Nephron progenitor cell (in vitro differentiated cells): ENCODE measurements around the gene KCNAB2.

Experiments used
- DNase-seq: peaks from one replicate; pipeline ENCODE4 v3.0.0; 2021
- H3K27ac Mint-ChIP-seq: 2 replicates; pipeline ENCODE4 v1.8.0; 2021; ENCODE audit warnings: mild to moderate bottlenecking, moderate library complexity, mixed read lengths
- H3K27me3 Mint-ChIP-seq: 2 replicates; pipeline ENCODE4 v1.8.0; 2021; ENCODE audit warnings: mild to moderate bottlenecking, low read depth, mixed read lengths; ENCODE audit not compliant: poor library complexity
- H3K36me3 Mint-ChIP-seq: 2 replicates; pipeline ENCODE4 v1.8.0; 2021; ENCODE audit warnings: low read depth, mixed read lengths
- H3K4me1 Mint-ChIP-seq: 2 replicates; pipeline ENCODE4 v1.8.0; 2021; ENCODE audit warnings: mixed read lengths
- H3K4me3 Mint-ChIP-seq: 2 replicates; pipeline ENCODE4 v1.8.0; 2021; ENCODE audit warnings: mild to moderate bottlenecking, moderate library complexity, mixed read lengths
- H3K9me3 Mint-ChIP-seq: 2 replicates; pipeline ENCODE4 v1.8.0; 2021; ENCODE audit warnings: mild to moderate bottlenecking, moderate library complexity, mixed read lengths
- CTCF ChIP-seq: fragments of 200-600 bp; sonication (generic); IDR thresholded peaks from 2 replicates; pipeline ENCODE4 v1.5.0; 2021; ENCODE audit warnings: antibody characterized with exemption

KCNAB2 gene

GRCh38 chr1:6144647-6145395 is 99.1 kb downstream of the KCNAB2 start:
- H3K27me3 Mint-ChIP-seq, result peaks cover 32% of the 10 kb centered on the region
- peaks cover 30% of the 10 kb centered on the region for H3K4me1 Mint-ChIP-seq
- H3K27ac Mint-ChIP-seq, result peak overlapping the region; percentile 73
- H3K9me3 Mint-ChIP-seq, result no peaks in the 10 kb centered on the region
- peak; percentile 62 for DNase-seq
- no peak overlapping the region for H3K4me3 Mint-ChIP-seq
- TF ChIP-seq CTCF, result no peak
- no peaks in the 10 kb centered on the region for H3K36me3 Mint-ChIP-seq

- no peaks in the 10 kb centered on the region for H3K36me3 Mint-ChIP-seq
- H3K9me3 Mint-ChIP-seq, result no peaks in the 10 kb centered on the region
- H3K27me3 Mint-ChIP-seq, result peaks cover 32% of the 10 kb centered on the region
- DNase-seq, result no peak
- no peak for TF ChIP-seq CTCF
- H3K4me3 Mint-ChIP-seq, result no peak overlapping the region
- no peak overlapping the region for H3K27ac Mint-ChIP-seq
- peaks cover 30% of the 10 kb centered on the region for H3K4me1 Mint-ChIP-seq
Measured at GRCh38 chr1:6145396-6145750, 99.7 kb downstream of the KCNAB2 start.

GRCh38 chr1:6145864-6146410 is 100.2 kb downstream of the KCNAB2 start:
- Mint-ChIP-seq H3K27ac (no peak overlapping the region), H3K27me3 (peaks cover 30% of the 10 kb centered on the region), H3K9me3 (no peaks in the 10 kb centered on the region), H3K36me3 (no peaks in the 10 kb centered on the region), H3K4me3 (no peak overlapping the region), H3K4me1 (peaks cover 30% of the 10 kb centered on the region)
- no peak for DNase-seq
- TF ChIP-seq CTCF, result no peak

- no peaks in the 10 kb centered on the region for H3K9me3 Mint-ChIP-seq
- peaks cover 33% of the 10 kb centered on the region for H3K27me3 Mint-ChIP-seq
- H3K27ac Mint-ChIP-seq, result no peak overlapping the region
- H3K4me3 Mint-ChIP-seq, result peak overlapping the region; percentile 69
- DNase-seq, result peak; percentile 89
- no peak for TF ChIP-seq CTCF
- peaks cover 35% of the 10 kb centered on the region for H3K4me1 Mint-ChIP-seq
- H3K36me3 Mint-ChIP-seq, result no peaks in the 10 kb centered on the region
Measured at GRCh38 chr1:6148497-6149241, 103.0 kb downstream of the KCNAB2 start.

- DNase-seq, result no peak
- H3K4me1 Mint-ChIP-seq, result peaks cover 26% of the 10 kb centered on the region
- no peak for TF ChIP-seq CTCF
- no peaks in the 10 kb centered on the region for H3K9me3 Mint-ChIP-seq
- H3K27ac Mint-ChIP-seq, result no peak overlapping the region
- peaks cover 33% of the 10 kb centered on the region for H3K27me3 Mint-ChIP-seq
- H3K4me3 Mint-ChIP-seq, result no peak overlapping the region
- H3K36me3 Mint-ChIP-seq, result no peaks in the 10 kb centered on the region
Measured at GRCh38 chr1:6149597-6149996, 103.9 kb downstream of the KCNAB2 start.
